OCI-LY3 (cell line): ENCODE data around the gene CTCFL.

ENCODE experiments used
- CTCF ChIP-seq: fragments of 200-600, 300-600 bp; sonication (generic); IDR thresholded peaks from 2 replicates; pipeline ENCODE4 v1.5.1; 2014; ENCODE audit warnings: antibody characterized with exemption, low read length, low read depth
- EZH2phosphoT487 ChIP-seq: fragments of 200-600 bp; shearing (Covaris generic); IDR thresholded peaks from 2 replicates; pipeline ENCODE4 v1.6.1; 2018; ENCODE audit warnings: antibody characterized with exemption, mixed run types, low read depth

- TF ChIP-seq CTCF (no peak), EZH2phosphoT487 (no peak)
These were observed 68.8 kb downstream of the CTCFL start for GRCh38 chr20:57456116-57456515.
